B cell (primary cell): ENCODE data around the gene DUSP15. TPM values are rescaled to one million over a fixed set of nuclear protein-coding genes. Genes with fewer than 3 reads are reported as not detected.

Source experiments
- ATAC-seq: fragments of 200-7000 bp; cut with Tn5 transposase; one replicate; pipeline ENCODE4 v1.10.0; 2021; ENCODE audit warnings: low read depth, mild to moderate bottlenecking, moderate number of reproducible peaks, moderate library complexity
- CTCF ChIA-PET: fragments of 350-600 bp; sonication (Branson Sonifier 250); formaldehyde crosslinking; loops from one replicate; lab custom pipeline; 2021; ENCODE audit warnings: antibody characterized with exemption, inconsistent platforms; lab: Charles Lee
- POLR2A ChIA-PET: fragments of 350-600 bp; sonication (Branson Sonifier 250); formaldehyde crosslinking; loops from one replicate; lab custom pipeline; 2021; ENCODE audit warnings: antibody characterized with exemption; lab: Charles Lee
- DNase-seq: peaks from one replicate; pipeline ENCODE4 v3.0.0; 2013
- H2AFZ ChIP-seq: 2 replicates; pipeline ENCODE4 v1.6.1; 2012; ENCODE audit warnings: mild to moderate bottlenecking, low read depth, low read length; ENCODE audit not compliant: insufficient read depth, poor library complexity, severe bottlenecking
- H3K27ac ChIP-seq, 2 donors: 1 replicate in 1 of 2; 2 replicates in 1 of 2; pipeline ENCODE4 v1.5.1; 2012 to 2013; ENCODE audit warnings: low read length in 2 of 2, mild to moderate bottlenecking in 2 of 2, moderate library complexity in 1 of 2
- H3K27me3 ChIP-seq, 4 experiments: fragments of 200-600 bp in 1 of 4; sonication (generic) in 1 of 4; replicated peaks in 1 of 4; 1 replicate in 2 of 4; 2 replicates in 2 of 4; pipeline versions ENCODE4 v1.6.1 to v1.7.0; 2013 to 2016; ENCODE audit warnings: low read length in 3 of 4, mild to moderate bottlenecking in 2 of 4, mixed read lengths in 1 of 4, moderate library complexity in 1 of 4; ENCODE audit not compliant: insufficient read depth in 4 of 4, control insufficient read depth in 3 of 4; ENCODE audit errors: control extremely low read depth in 1 of 4
- H3K36me3 ChIP-seq, 2 experiments: replicated peaks in 1 of 2; 1 replicate in 1 of 2; 2 replicates in 1 of 2; pipeline versions ENCODE4 v1.6.1 to v1.7.1; 2013; ENCODE audit warnings: low read length in 1 of 2; ENCODE audit not compliant: insufficient read depth in 2 of 2, control insufficient read depth in 1 of 2; ENCODE audit errors: control extremely low read depth in 1 of 2, extremely low read depth in 1 of 2
- H3K4me1 ChIP-seq, 2 donors: fragments of 200-600 bp in 1 of 2; sonication (generic) in 1 of 2; 1 replicate in 1 of 2; 2 replicates in 1 of 2; pipeline versions ENCODE4 v1.5.1 to v1.6.1; 2013 to 2017; ENCODE audit warnings: low read length in 2 of 2; ENCODE audit not compliant: control insufficient read depth in 2 of 2, insufficient read depth in 2 of 2
- H3K4me2 ChIP-seq: replicated peaks from 2 replicates; pipeline ENCODE3; 2012; ENCODE audit warnings: mild to moderate bottlenecking, low read depth, low read length; ENCODE audit not compliant: poor library complexity, severe bottlenecking
- H3K4me3 ChIP-seq, 5 experiments: fragments of 200-600 bp in 1 of 5; sonication (generic) in 1 of 5; 1 replicate in 3 of 5; 2 replicates in 2 of 5; pipeline versions ENCODE4 v1.5.1 to v1.7.0; 2011 to 2016; ENCODE audit warnings: low read length in 4 of 5, mild to moderate bottlenecking in 4 of 5, low read depth in 2 of 5, control low read depth in 1 of 5, moderate library complexity in 1 of 5; ENCODE audit not compliant: insufficient read depth in 1 of 5; ENCODE audit errors: control extremely low read depth in 1 of 5, extremely low read depth in 1 of 5
- H3K79me2 ChIP-seq: fragments of 200-600 bp; sonication (generic); one replicate; pipeline ENCODE4 v1.6.0; 2016; ENCODE audit warnings: low read length; ENCODE audit not compliant: control insufficient read depth, insufficient read depth
- H3K9ac ChIP-seq: fragments of 200-600 bp; sonication (generic); 2 replicates; pipeline ENCODE4 v1.6.1; 2017; ENCODE audit warnings: mild to moderate bottlenecking, low read length, moderate library complexity
- H3K9me3 ChIP-seq, 3 donors: one replicate each; pipeline versions ENCODE4 v1.6.1 to v1.7.1; 2013; ENCODE audit warnings: low read length in 2 of 3; ENCODE audit not compliant: control insufficient read depth in 2 of 3, insufficient read depth in 1 of 3; ENCODE audit errors: control extremely low read depth in 1 of 3
- H4K20me1 ChIP-seq: 2 replicates; pipeline ENCODE4 v1.6.0; 2012; ENCODE audit warnings: mild to moderate bottlenecking, low read length; ENCODE audit not compliant: insufficient read depth, control insufficient read depth, poor library complexity, severe bottlenecking
- H3K27ac Mint-ChIP-seq: one replicate; pipeline ENCODE4 v1.8.0; 2021; ENCODE audit warnings: mixed read lengths
- H3K27me3 Mint-ChIP-seq: one replicate; pipeline ENCODE4 v1.8.0; 2021; ENCODE audit warnings: mixed read lengths
- H3K4me1 Mint-ChIP-seq: one replicate; pipeline ENCODE4 v1.8.0; 2021; ENCODE audit warnings: mixed read lengths
- H3K4me3 Mint-ChIP-seq: one replicate; pipeline ENCODE4 v1.8.0; 2021; ENCODE audit warnings: mixed read lengths
- H3K9me3 Mint-ChIP-seq: one replicate; pipeline ENCODE4 v1.8.0; 2022; ENCODE audit warnings: mixed read lengths; ENCODE audit not compliant: insufficient read depth
- CTCF ChIP-seq: fragments of 200-600 bp; IDR thresholded peaks from one replicate; pipeline ENCODE4 v1.8.0; 2022; ENCODE audit warnings: antibody characterized with exemption, mild to moderate bottlenecking
- EZH2 ChIP-seq: IDR thresholded peaks from 2 replicates; pipeline ENCODE4 v1.6.1; 2012; ENCODE audit warnings: borderline replicate concordance, low read depth, mild to moderate bottlenecking, moderate library complexity, low read length; ENCODE audit not compliant: insufficient read depth, poor library complexity, severe bottlenecking
- WGBS: methylation state at CpG from one replicate; pipeline ENCODE4 v1.1.5; 2013; ENCODE audit warnings: missing lambda C conversion rate; ENCODE audit not compliant: insufficient coverage; 5-methylcytosine and 5-hydroxymethylcytosine counted together
- intact Hi-C: fragments of 100-400 bp; cut with micrococcal nuclease; formaldehyde crosslinking; loops from one replicate; pipeline ENCODE4 v1.10.0; 2022
- polyA plus RNA-seq: library from polyadenylated mRNA; depleted of rRNA; stranded (reverse); fragments of >200 nt; gene quantifications from 2 replicates; pipeline ENCODE4 v1.2.3, GENCODE V29; 2012
- total RNA-seq, 2 donors: library from RNA; stranded (reverse); fragments of 120-200 nt in 1 of 2; gene quantifications; 1 replicate in 1 of 2; 2 replicates in 1 of 2; pipeline versions ENCODE4 v1.2.3 to v1.2.4, GENCODE V29; 2013 to 2022

DUSP15 gene
- total and polyA plus RNA-seq, 2 donors (not counting 1 experiment from before 2014, with no cell fraction given): 0.78 to 3.3 TPM

GRCh38 chr20:31896049-31896448, 25.7 kb upstream of the DUSP15 start:
- H3K27me3 ChIP-seq: no peaks in the 10 kb centered on the region
- peaks cover 0 to 4% (median 0%) of the 10 kb centered on the region in 3 donors for H3K9me3 ChIP-seq
- intact Hi-C loops: no loop called here
- peaks cover 10 to 15% of the 10 kb centered on the region in 2 donors for H3K4me1 ChIP-seq
- Mint-ChIP-seq H3K9me3 (no peaks in the 10 kb centered on the region), H3K27ac (peak overlapping the region; percentile 53), H3K4me3 (no peak overlapping the region), H3K4me1 (peaks cover 15% of the 10 kb centered on the region), H3K27me3 (no peaks in the 10 kb centered on the region)
- ChIA-PET CTCF (interaction anchor here (1.4 kb wide), 1 partner anchor 9 kb away, joined by 3 read pairs; no protein-coding TSS in a partner anchor), POLR2A (interaction anchor here (0.6 to 2.4 kb wide), 2 partner anchors 16 to 924 kb away, joined by 3 to 9 read pairs; partner anchors contain the start of gene MAPRE1)
- 100% methylated on average over 2 of the region's 9 CpGs for WGBS
- H3K27ac ChIP-seq: peak overlapping the region; percentile 94
- no peaks in the 10 kb centered on the region for H3K79me2 ChIP-seq
- no peak overlapping the region for H3K4me3 ChIP-seq
- H3K9ac ChIP-seq: no peak overlapping the region
- no peaks in the 10 kb centered on the region for H4K20me1 ChIP-seq
- H3K4me2 ChIP-seq: no peak overlapping the region
- no peak for ATAC-seq
- no peak overlapping the region for H2AFZ ChIP-seq
- no peak for DNase-seq
- no peaks in the 10 kb centered on the region for H3K36me3 ChIP-seq
- TF ChIP-seq EZH2: no peak
- TF ChIP-seq CTCF: no peak

GRCh38 chr20:31894980-31895675, 24.8 kb upstream of the DUSP15 start:
- Histone ChIP-seq H3K27me3 (no peaks in the 10 kb centered on the region), H3K4me2 (peak overlapping the region; percentile 71), H3K4me1 (peaks cover 10 to 15% of the 10 kb centered on the region in 2 donors), H4K20me1 (no peaks in the 10 kb centered on the region), H3K79me2 (no peaks in the 10 kb centered on the region), H3K9me3 (peaks cover 0 to 4% (median 0%) of the 10 kb centered on the region in 3 donors), H3K9ac (peak overlapping the region; percentile 23), H3K4me3 (peak overlapping the region in 1 of 5 experiments; percentile 40), H3K36me3 (no peaks in the 10 kb centered on the region), H3K27ac (peak overlapping the region; percentile 94), H2AFZ (peak overlapping the region; percentile 74)
- POLR2A ChIA-PET: interaction anchor here (0.6 to 2.4 kb wide), 3 partner anchors 16 to 925 kb away, joined by 3 to 9 read pairs (median 4); partner anchors contain the start of genes DUSP15, MAPRE1 and TTLL9
- H3K4me1 Mint-ChIP-seq: peaks cover 15% of the 10 kb centered on the region
- TF ChIP-seq CTCF (no peak), EZH2 (no peak)
- peak overlapping the region; percentile 28 for H3K4me3 Mint-ChIP-seq
- intact Hi-C loops: loop anchor here (1.0 kb wide), 2 partner anchors 15 to 57 kb away; partner anchors contain the start of gene PDRG1
- H3K9me3 Mint-ChIP-seq: no peaks in the 10 kb centered on the region
- peak overlapping the region; percentile 79 for H3K27ac Mint-ChIP-seq
- peak; percentile 89 for DNase-seq
- no peaks in the 10 kb centered on the region for H3K27me3 Mint-ChIP-seq
- CTCF ChIA-PET: interaction anchor here (0.6 to 1.5 kb wide), 8 partner anchors 10 to 196 kb away, joined by 3 to 7 read pairs (median 3); no protein-coding TSS in a partner anchor
- 27% methylated on average over 8 of the region's 8 CpGs for WGBS
- peak; percentile 100 for ATAC-seq
